GM12878 (cell line): Measurements from ENCODE around the gene PRR9. TPM values are rescaled to one million over a fixed set of nuclear protein-coding genes. Genes with fewer than 3 reads are reported as not detected.

Experiments used
- ATAC-seq: fragments of 200-7000 bp; cut with Tn5 transposase; 3 replicates; pipeline ENCODE4 v1.9.1; 2020; ENCODE audit warnings: mild to moderate bottlenecking, moderate library complexity
- BruUV-seq: library from RNA; stranded (reverse); fragments of 400-500 nt; replicated peaks from 2 replicates; lab custom pipeline; 2021; lab: Mats Ljungman, UMichigan
- CTCF ChIA-PET: fragments of 300-600 bp; sonication (Branson Sonifier 250); formaldehyde crosslinking; extraction: SDS; loops from one replicate; lab custom pipeline; 2021; ENCODE audit warnings: inconsistent platforms; lab: Yijun Ruan, JAX
- POLR2A ChIA-PET: fragments of 350-600 bp; formaldehyde crosslinking; extraction: SDS; loops from one replicate; lab custom pipeline; 2021; ENCODE audit warnings: inconsistent platforms; lab: Charles Lee
- RAD21 ChIA-PET: fragments of 300-600 bp; sonication (Branson Sonifier 250); formaldehyde crosslinking; loops from one replicate; lab custom pipeline; 2023; ENCODE audit warnings: antibody characterized with exemption; ENCODE audit not compliant: unreplicated experiment; lab: Charles Lee
- SMC1A ChIA-PET: fragments of 300-600 bp; sonication (Branson Sonifier 250); formaldehyde crosslinking; loops from one replicate; lab custom pipeline; 2023; ENCODE audit not compliant: unreplicated experiment, uncharacterized antibody; lab: Charles Lee
- DNase-seq: peaks from one replicate; pipeline ENCODE4 v3.0.0-alpha.2; 2011; ENCODE audit warnings: low read depth, low spot score
- FAIRE-seq: peaks from 3 replicates; lab custom pipeline; 2011; peaks lifted over from hg19 to GRCh38; lab: Jason Lieb, UNC
- H2AFZ ChIP-seq: 2 replicates; pipeline ENCODE4 v1.6.0; 2011; ENCODE audit warnings: low read depth, low read length, control low read depth; ENCODE audit not compliant: control insufficient read depth
- H3K27ac ChIP-seq: 2 replicates; pipeline ENCODE4 v1.5.1; 2011; ENCODE audit warnings: control low read depth; ENCODE audit not compliant: control insufficient read depth, insufficient read depth
- H3K27me3 ChIP-seq, 2 experiments: replicated peaks in 1 of 2; 2 replicates each; pipeline versions ENCODE4 v1.6.0 to v1.6.1; 2011; ENCODE audit warnings: low read length in 1 of 2; ENCODE audit not compliant: control insufficient read depth in 2 of 2, insufficient read depth in 2 of 2
- H3K36me3 ChIP-seq, 2 experiments: 2 replicates each; pipeline ENCODE4 v1.5.1; 2011; ENCODE audit warnings: low read length in 1 of 2; ENCODE audit not compliant: control insufficient read depth in 2 of 2, insufficient read depth in 2 of 2
- H3K4me1 ChIP-seq: 2 replicates; pipeline ENCODE4 v1.6.1; 2011; ENCODE audit warnings: mild to moderate bottlenecking, low read length, moderate library complexity, mixed read lengths; ENCODE audit not compliant: control insufficient read depth, insufficient read depth
- H3K4me2 ChIP-seq: 2 replicates; pipeline ENCODE4 v1.6.0; 2011; ENCODE audit warnings: control low read depth; ENCODE audit not compliant: control insufficient read depth, insufficient read depth
- H3K4me3 ChIP-seq: fragments of 200-600 bp; sonication (generic); 2 replicates; pipeline ENCODE4 v1.5.1; 2016
- H3K79me2 ChIP-seq: 2 replicates; pipeline ENCODE4 v1.6.0; 2011; ENCODE audit warnings: low read length; ENCODE audit not compliant: control insufficient read depth, insufficient read depth
- H3K9ac ChIP-seq: 2 replicates; pipeline ENCODE4 v1.8.0; 2011; ENCODE audit warnings: low read length, control low read depth, mixed read lengths; ENCODE audit not compliant: control insufficient read depth, insufficient read depth
- H3K9me3 ChIP-seq: replicated peaks from 3 replicates; pipeline ENCODE4 v1.5.1; 2011; ENCODE audit warnings: mild to moderate bottlenecking, low read length; ENCODE audit not compliant: control insufficient read depth, insufficient read depth
- H4K20me1 ChIP-seq: 2 replicates; pipeline ENCODE4 v1.6.0; 2011; ENCODE audit not compliant: control insufficient read depth, insufficient read depth
- CBFB ChIP-seq: IDR thresholded peaks from 2 replicates; pipeline ENCODE4 v1.6.1; 2016; ENCODE audit warnings: antibody characterized with exemption, low read depth
- CHD2 ChIP-seq: IDR thresholded peaks from 2 replicates; pipeline ENCODE4 v1.6.1; 2011; ENCODE audit warnings: low read depth, low read length, improper control_type of control experiment, borderline replicate concordance
- E4F1 ChIP-seq: fragments of 450-650 bp; IDR thresholded peaks from 2 replicates; pipeline ENCODE4 v1.6.1; 2018; ENCODE audit warnings: borderline replicate concordance, mild to moderate bottlenecking; ENCODE audit not compliant: partially characterized antibody
- GATAD2B ChIP-seq: fragments of 450-650 bp; conservative IDR thresholded peaks from 2 replicates; pipeline ENCODE4 v1.6.1; 2017; ENCODE audit warnings: low read depth, mild to moderate bottlenecking, moderate library complexity
- IRF4 ChIP-seq: IDR thresholded peaks from 2 replicates; pipeline ENCODE4 v1.6.1; 2011; ENCODE audit warnings: low read depth, low read length
- JUND ChIP-seq: IDR thresholded peaks from 2 replicates; pipeline ENCODE4 v1.6.1; 2012; ENCODE audit warnings: low read depth, mild to moderate bottlenecking, low read length, improper control_type of control experiment, moderate library complexity
- MXI1 ChIP-seq: fragments of 150-350 bp; IDR thresholded peaks from 2 replicates; pipeline ENCODE4 v1.6.1; 2011; ENCODE audit warnings: low read depth, mild to moderate bottlenecking, inconsistent platforms, low read length, improper control_type of control experiment
- RAD51 ChIP-seq: fragments of 450-650 bp; IDR thresholded peaks from 2 replicates; pipeline ENCODE4 v1.6.1; 2016; ENCODE audit warnings: moderate library complexity, mild to moderate bottlenecking, inconsistent platforms
- RBBP5 ChIP-seq: fragments of 200-600 bp; sonication (generic); conservative IDR thresholded peaks from 2 replicates; pipeline ENCODE4 v1.6.1; 2016
- SMAD5 ChIP-seq: IDR thresholded peaks from 2 replicates; pipeline ENCODE4 v1.6.1; 2016; ENCODE audit warnings: antibody characterized with exemption, low read depth
- SMC3 ChIP-seq: IDR thresholded peaks from 2 replicates; pipeline ENCODE4 v1.6.1; 2011; ENCODE audit warnings: low read length, improper control_type of control experiment, borderline replicate concordance
- TAF1 ChIP-seq: IDR thresholded peaks from 2 replicates; pipeline ENCODE4 v1.6.1; 2011; ENCODE audit warnings: mild to moderate bottlenecking, low read depth, low read length, borderline replicate concordance
- TCF12 ChIP-seq: IDR thresholded peaks from 2 replicates; pipeline ENCODE4 v1.6.1; 2011; ENCODE audit warnings: low read depth, mild to moderate bottlenecking, low read length
- ZBTB11 ChIP-seq: fragments of 450-650 bp; formaldehyde crosslinking; IDR thresholded peaks from 2 replicates; pipeline ENCODE4 v1.5.0; 2022; ENCODE audit warnings: mild to moderate bottlenecking, missing genetic modification characterization
- ZBTB33 ChIP-seq: fragments of 450-650 bp; IDR thresholded peaks from 2 replicates; pipeline ENCODE4 v1.6.1; 2017; ENCODE audit warnings: mild to moderate bottlenecking
- ZNF217 ChIP-seq: fragments of 450-650 bp; IDR thresholded peaks from 2 replicates; pipeline ENCODE4 v1.6.1; 2017; ENCODE audit warnings: antibody characterized with exemption, mild to moderate bottlenecking
- ZNF384 ChIP-seq: IDR thresholded peaks from 2 replicates; pipeline ENCODE4 v1.6.1; 2012; ENCODE audit warnings: low read depth, mild to moderate bottlenecking, low read length, improper control_type of control experiment, borderline replicate concordance
- WGBS: methylation state at CpG from one replicate; pipeline ENCODE4 v1.1.6; 2016; ENCODE audit warnings: low lambda C conversion rate; ENCODE audit not compliant: insufficient replicate concordance, insufficient coverage; ENCODE audit errors: missing lambda C conversion rate; 5-methylcytosine and 5-hydroxymethylcytosine counted together
- in situ Hi-C: fragments of 300-500 bp; cut with MboI; formaldehyde crosslinking; loops from 9 replicates; pipeline ENCODE4 v1.14.3; 2018; ENCODE audit warnings: mixed read lengths
- intact Hi-C: fragments of 100-400 bp; cut with micrococcal nuclease; formaldehyde crosslinking; loops from one replicate; pipeline ENCODE4 v1.14.2; 2022; ENCODE audit not compliant: unreplicated experiment
- polyA plus RNA-seq, 11 experiments: library from polyadenylated mRNA; depleted of rRNA in 4 of 11; unstranded in 6 of 11; stranded (reverse) in 5 of 11; fragments of >200 nt; fragmentation: Nextera tagmentation in 4 of 11; fragmentation: Illumina TruSeq in 1 of 11; extraction: Ambion mirVana in 4 of 11; extraction: Trizol in 1 of 11; gene quantifications; 1 replicate in 1 of 11; 2 replicates in 10 of 11; pipeline versions ENCODE4 v1.2.1 to v1.2.3, GENCODE V29; 2011 to 2016; ENCODE audit warnings: inconsistent platforms in 2 of 11, missing spikeins in 2 of 11, low read depth in 1 of 11
- total RNA-seq, 4 experiments: library from RNA; depleted of rRNA in 3 of 4; stranded (reverse); fragments of >200 nt in 3 of 4; fragmentation: Illumina TruSeq in 1 of 4; extraction: Trizol in 1 of 4; gene quantifications; 2 replicates each; pipeline versions ENCODE4 v1.2.1 to v1.2.3, GENCODE V29; 2013 to 2021

Gene PRR9
- total and polyA plus RNA-seq, 10 of the 15 experiments (the other 5 are each of a cell fraction or from before 2014, with no cell fraction given) = not detected

- no peak for TF ChIP-seq JUND
- TF ChIP-seq CBFB = no peak
- no peak for TF ChIP-seq RBBP5
Measured at GRCh38 chr1:153210206-153210605, 7.2 kb upstream of the PRR9 start (continued).

GRCh38 chr1:153212201-153212600 is 5.2 kb upstream of the PRR9 start:
- no peaks in the 10 kb centered on the region for H4K20me1 ChIP-seq
- no peak for DNase-seq
- H3K27ac ChIP-seq = no peak overlapping the region
- H3K9me3 ChIP-seq = no peaks in the 10 kb centered on the region
- BruUV-seq = no TSS peak
- peaks cover 0 to 2% of the 10 kb centered on the region in 2 experiments; a peak in 1 of 4 replicates for H3K27me3 ChIP-seq
- in situ Hi-C loops (no loop called here), intact Hi-C loops (no loop called here)
- ChIA-PET SMC1A (no interaction called here), POLR2A (no interaction called here), RAD21 (no interaction called here), CTCF (interaction anchor here (1.0 to 2.8 kb wide), 3 partner anchors 9 to 341 kb away, joined by 3 to 7 read pairs (median 4); no protein-coding TSS in a partner anchor)
- H3K4me2 ChIP-seq = no peak overlapping the region
- H3K4me3 ChIP-seq = no peak overlapping the region
- H3K4me1 ChIP-seq = no peaks in the 10 kb centered on the region
- ATAC-seq = no peak
- H2AFZ ChIP-seq = no peak overlapping the region
- no peaks in the 10 kb centered on the region for H3K79me2 ChIP-seq
- 2% methylated on average over 5 of the region's 5 CpGs for WGBS
- FAIRE-seq = no peak
- H3K36me3 ChIP-seq = no peaks in the 10 kb centered on the region
- H3K9ac ChIP-seq = no peak overlapping the region
- TF ChIP-seq ZNF217 (no peak), SMC3 (no peak), SMAD5 (no peak), IRF4 (no peak), ZBTB11 (CRISPR knock-in tag) (no peak), GATAD2B (no peak), CHD2 (no peak), RAD51 (no peak), TAF1 (no peak), ZBTB33 (no peak), TCF12 (no peak), ZNF384 (no peak), MXI1 (no peak), E4F1 (no peak)
